Stomach (tissue), 9 donors: ENCODE results near the gene DHCR24. TPM values are rescaled to one million over a fixed set of nuclear protein-coding genes. Genes with fewer than 3 reads are reported as not detected.

Experiments
- DNase-seq, 2 donors: peaks; one replicate each; pipeline versions ENCODE4 v3.0.0 to v3.0.0-alpha.2; 2013 to 2019
- H3K27ac ChIP-seq, 5 donors: fragments of 200-600 bp in 4 of 5; sonication (generic) in 4 of 5; one replicate each; pipeline ENCODE4 v1.5.1; 2013 to 2019; ENCODE audit warnings: mild to moderate bottlenecking in 1 of 5, moderate library complexity in 1 of 5
- H3K27me3 ChIP-seq, 3 donors: fragments of 200-600 bp; sonication (generic); one replicate each; pipeline ENCODE4 v1.5.1; 2017 to 2019; ENCODE audit warnings: mixed run types in 1 of 3
- H3K36me3 ChIP-seq, 4 donors: fragments of 200-600 bp; sonication (generic); 1 replicate in 3 of 4; 2 replicates in 1 of 4; pipeline ENCODE4 v1.5.1; 2016 to 2019
- H3K4me1 ChIP-seq, 4 donors: fragments of 200-600 bp; sonication (generic); one replicate each; pipeline ENCODE4 v1.5.1; 2016 to 2019
- H3K4me3 ChIP-seq, 4 donors: fragments of 200-600 bp; sonication (generic) in 3 of 4; one replicate each; pipeline ENCODE4 v1.5.1; 2016 to 2019; ENCODE audit warnings: mild to moderate bottlenecking in 1 of 4
- H3K9me3 ChIP-seq, 4 donors: fragments of 200-600 bp; sonication (generic); one replicate each; pipeline ENCODE4 v1.5.1; 2016 to 2019
- EP300 ChIP-seq: sonication (generic); formaldehyde crosslinking; IDR thresholded peaks from one replicate; pipeline ENCODE4 v1.6.1; 2017; ENCODE audit warnings: antibody characterized with exemption
- POLR2A ChIP-seq, 4 donors: fragments of 450-650 bp; IDR thresholded peaks; one replicate each; pipeline ENCODE4 v1.6.1; 2016; ENCODE audit warnings: antibody characterized with exemption in 4 of 4, control low read depth in 2 of 4, mild to moderate bottlenecking in 1 of 4, moderate library complexity in 1 of 4
- POLR2AphosphoS5 ChIP-seq, 3 donors: sonication (generic); formaldehyde crosslinking; IDR thresholded peaks; one replicate each; pipeline ENCODE4 v1.6.1; 2016; ENCODE audit warnings: antibody characterized with exemption in 3 of 3
- WGBS, 5 donors: extraction: QIAGEN DNeasy Blood & Tissue Kit in 3 of 5; methylation state at CpG; one replicate each; pipeline versions ENCODE4 v1.1.5 to v1.1.7; 2013 to 2018; 5-methylcytosine and 5-hydroxymethylcytosine counted together
- intact Hi-C: fragments of 100-400 bp; cut with DNase I; formaldehyde crosslinking; loops from one replicate; pipeline ENCODE4 v1.15.1; 2023; ENCODE audit warnings: low total_unique reads
- polyA plus RNA-seq, 3 donors: library from polyadenylated mRNA; stranded (reverse); fragments of 200-250 nt; gene quantifications; one replicate each; pipeline ENCODE4 v1.2.3, GENCODE V29; 2013
- total RNA-seq, 5 donors: library from RNA; depleted of rRNA; stranded (reverse); fragments of >200 nt; gene quantifications; one replicate each; pipeline versions ENCODE4 v1.1.0 to v1.2.3, GENCODE V29; 2014 to 2016
- TF ChIP-seq, protein P1 (sequence below), 7 experiments: fragments of 450-650 bp in 4 of 7; fragments of 200-600 bp in 3 of 7; sonication (generic) in 3 of 7; IDR thresholded peaks; one replicate each; pipeline ENCODE4 v1.5.1; 2016 to 2019; ENCODE audit warnings: antibody characterized with exemption in 7 of 7, control low read depth in 2 of 7, mild to moderate bottlenecking in 1 of 7
- donor health status: healthy with polysubstance abuse.
- donor health status: Bipolar disorder and iron deficiency.
- donor health status: healthy.

The DHCR24 gene
- total and polyA plus RNA-seq, 8 donors: 20.0 to 347 (median 69.0) TPM

DNA sequence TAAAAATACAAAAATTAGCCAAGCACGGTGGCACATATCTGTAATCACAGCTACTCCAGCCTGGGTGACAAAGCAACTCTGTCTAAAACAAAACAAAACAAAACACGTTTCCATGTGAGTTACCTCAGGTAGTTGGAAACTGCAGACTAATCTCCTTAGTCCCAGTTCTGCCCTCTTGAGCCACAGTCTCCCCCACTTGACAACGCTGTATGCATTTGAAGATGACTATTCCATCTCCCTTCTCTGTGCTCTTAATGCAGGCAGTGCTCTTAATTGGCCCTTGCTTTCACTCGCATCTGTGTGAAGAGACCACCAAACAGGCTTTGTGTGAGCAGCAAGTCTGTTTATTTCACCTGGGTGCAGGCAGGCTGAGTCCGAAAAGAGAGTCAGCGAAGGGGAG, 19.6 kb upstream of the DHCR24 start:
- Histone ChIP-seq H3K4me1 (no peaks in the 10 kb centered on the region), H3K36me3 (no peaks in the 10 kb centered on the region), H3K27ac (no peak overlapping the region), H3K9me3 (no peaks in the 10 kb centered on the region), H3K4me3 (no peak overlapping the region), H3K27me3 (no peaks in the 10 kb centered on the region)
- no peak for DNase-seq
- TF ChIP-seq POLR2AphosphoS5 (IDR thresholded peaks at IDR 0.05) (no peak), EP300 (no peak), POLR2A (IDR thresholded peaks at IDR 0.05) (no peak)
- TF ChIP-seq, protein P1, sequence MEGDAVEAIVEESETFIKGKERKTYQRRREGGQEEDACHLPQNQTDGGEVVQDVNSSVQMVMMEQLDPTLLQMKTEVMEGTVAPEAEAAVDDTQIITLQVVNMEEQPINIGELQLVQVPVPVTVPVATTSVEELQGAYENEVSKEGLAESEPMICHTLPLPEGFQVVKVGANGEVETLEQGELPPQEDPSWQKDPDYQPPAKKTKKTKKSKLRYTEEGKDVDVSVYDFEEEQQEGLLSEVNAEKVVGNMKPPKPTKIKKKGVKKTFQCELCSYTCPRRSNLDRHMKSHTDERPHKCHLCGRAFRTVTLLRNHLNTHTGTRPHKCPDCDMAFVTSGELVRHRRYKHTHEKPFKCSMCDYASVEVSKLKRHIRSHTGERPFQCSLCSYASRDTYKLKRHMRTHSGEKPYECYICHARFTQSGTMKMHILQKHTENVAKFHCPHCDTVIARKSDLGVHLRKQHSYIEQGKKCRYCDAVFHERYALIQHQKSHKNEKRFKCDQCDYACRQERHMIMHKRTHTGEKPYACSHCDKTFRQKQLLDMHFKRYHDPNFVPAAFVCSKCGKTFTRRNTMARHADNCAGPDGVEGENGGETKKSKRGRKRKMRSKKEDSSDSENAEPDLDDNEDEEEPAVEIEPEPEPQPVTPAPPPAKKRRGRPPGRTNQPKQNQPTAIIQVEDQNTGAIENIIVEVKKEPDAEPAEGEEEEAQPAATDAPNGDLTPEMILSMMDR (IDR thresholded peaks at IDR 0.05): no peak
- intact Hi-C loops: no loop called here
- 86 to 90% (median 88%) methylated on average over 6 of the region's 6 CpGs for WGBS, 5 donors

DNA sequence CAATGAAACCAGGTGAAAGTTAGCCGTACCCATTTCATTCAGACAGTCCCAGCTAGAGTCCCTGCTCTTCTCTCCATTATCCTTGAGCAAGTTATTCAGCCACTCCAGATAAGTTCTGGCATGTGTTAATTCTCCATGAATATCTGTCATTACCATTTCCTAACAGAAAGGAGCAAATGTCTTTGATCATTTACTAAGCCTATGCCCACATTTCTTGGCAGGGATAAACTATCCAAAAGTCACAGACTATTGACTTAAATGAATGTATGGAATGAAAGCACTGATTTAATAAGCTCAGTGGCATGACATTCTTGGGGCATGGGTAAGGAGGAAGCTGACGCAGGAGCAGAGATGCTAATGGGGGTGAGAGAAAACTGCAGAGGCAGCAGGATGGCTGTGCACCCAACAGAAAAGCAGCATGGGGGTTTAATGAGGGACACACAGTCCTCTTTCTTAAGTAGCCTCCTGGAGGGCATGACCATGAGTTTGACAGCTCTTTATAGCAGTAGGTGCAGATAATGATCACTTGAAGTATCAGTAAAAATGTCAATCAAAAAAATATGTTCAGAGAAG, 17.6 kb upstream of the DHCR24 start:
- intact Hi-C loops: no loop called here
- H3K9me3 ChIP-seq: no peaks in the 10 kb centered on the region
- H3K27ac ChIP-seq: no peak overlapping the region
- DNase-seq: peak in 1 of 2 donors; percentile 20
- H3K27me3 ChIP-seq: no peaks in the 10 kb centered on the region
- H3K4me3 ChIP-seq: no peak overlapping the region
- WGBS, 5 donors: 60 to 90% (median 62%) methylated on average over 2 of the region's 2 CpGs
- no peaks in the 10 kb centered on the region for H3K36me3 ChIP-seq
- no peak for TF ChIP-seq POLR2AphosphoS5 (IDR thresholded peaks at IDR 0.05)
- TF ChIP-seq POLR2A (IDR thresholded peaks at IDR 0.05): no peak
- no peak for TF ChIP-seq EP300
- TF ChIP-seq, protein P1 (IDR thresholded peaks at IDR 0.05): no peak
- H3K4me1 ChIP-seq: no peaks in the 10 kb centered on the region

DNA sequence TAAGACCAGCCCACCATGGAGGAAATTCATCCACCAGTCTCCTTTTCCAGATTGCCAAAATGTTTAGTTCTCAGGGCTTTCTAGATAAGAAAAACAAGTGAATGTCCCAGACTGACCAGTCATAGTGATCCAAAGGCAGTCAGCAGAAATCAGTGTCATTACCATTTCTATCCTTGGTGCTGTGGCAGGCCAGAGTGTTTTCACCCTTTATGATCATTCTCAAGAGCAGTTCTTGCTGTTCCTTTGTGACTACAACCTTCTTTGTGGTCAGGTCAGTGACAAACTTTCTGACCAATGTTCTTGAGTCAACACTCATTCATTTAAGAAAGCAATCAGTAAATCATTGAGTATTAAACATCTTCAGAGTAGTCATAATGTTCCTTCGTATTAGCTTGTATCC, 7.3 kb upstream of the DHCR24 start:
- Histone ChIP-seq H3K36me3 (no peaks in the 10 kb centered on the region), H3K9me3 (no peaks in the 10 kb centered on the region), H3K4me1 (peaks cover 0 to 6% (median 1%) of the 10 kb centered on the region in 4 donors), H3K27me3 (no peaks in the 10 kb centered on the region), H3K4me3 (no peak overlapping the region), H3K27ac (no peak overlapping the region)
- 90 to 98% (median 95%) methylated on average over 1 of the region's 1 CpG for WGBS, 5 donors
- no peak for TF ChIP-seq EP300
- TF ChIP-seq, protein P1 (IDR thresholded peaks at IDR 0.05): no peak
- intact Hi-C loops: no loop called here
- no peak for DNase-seq

DNA sequence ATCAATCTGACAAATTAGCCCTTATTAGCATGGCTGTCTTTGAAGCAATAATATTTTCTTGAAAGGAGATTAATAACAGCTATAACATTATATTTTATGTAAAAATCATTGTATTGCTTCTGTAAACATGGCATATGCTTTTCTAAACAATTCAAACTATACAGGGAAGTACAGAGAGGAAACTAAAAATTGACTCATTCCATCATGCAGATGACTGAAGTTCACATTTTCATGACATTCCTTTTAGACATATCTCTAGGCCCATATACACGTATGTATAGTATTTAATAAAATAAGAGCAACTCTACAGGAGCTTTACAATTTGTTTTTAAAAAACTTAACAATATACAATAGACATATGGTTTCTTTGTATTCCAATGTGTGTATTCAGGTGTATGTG, 5.6 kb upstream of the DHCR24 start:
- TF ChIP-seq, protein P1 (IDR thresholded peaks at IDR 0.05): no peak
- TF ChIP-seq POLR2A (IDR thresholded peaks at IDR 0.05): no peak
- TF ChIP-seq EP300: no peak
- no peak for TF ChIP-seq POLR2AphosphoS5 (IDR thresholded peaks at IDR 0.05)
- intact Hi-C loops: no loop called here
- H3K36me3 ChIP-seq: no peaks in the 10 kb centered on the region
- no peak overlapping the region for H3K27ac ChIP-seq
- 65 to 86% (median 80%) methylated on average over 1 of the region's 1 CpG for WGBS, 5 donors
- DNase-seq: no peak
- H3K27me3 ChIP-seq: peaks cover 0 to 3% (median 0%) of the 10 kb centered on the region in 3 donors
- peaks cover 6 to 18% (median 15%) of the 10 kb centered on the region in 4 donors for H3K4me1 ChIP-seq
- no peaks in the 10 kb centered on the region for H3K9me3 ChIP-seq
- H3K4me3 ChIP-seq: no peak overlapping the region
